HepG2 (cell line): Measurements from ENCODE around the gene ZDHHC14. TPM values are rescaled to one million over a fixed set of nuclear protein-coding genes. Genes with fewer than 3 reads are reported as not detected.

ENCODE experiments used
- HES4 ChIP-seq: sonication (generic); formaldehyde crosslinking; IDR thresholded peaks from 2 replicates; pipeline ENCODE4 v1.9.0; 2021; ENCODE audit warnings: mild to moderate bottlenecking, missing genetic modification reagents, borderline replicate concordance
- HMG20A ChIP-seq: IDR thresholded peaks from 2 replicates; pipeline ENCODE4 v1.6.1; 2016; ENCODE audit warnings: borderline replicate concordance
- HMG20B ChIP-seq: conservative IDR thresholded peaks from 2 replicates; pipeline ENCODE4 v1.6.1; 2016; ENCODE audit warnings: missing genetic modification reagents, missing compliant biosample characterization
- KAT2B ChIP-seq: fragments of 150-350 bp; IDR thresholded peaks from 2 replicates; pipeline ENCODE4 v1.6.1; 2014; ENCODE audit warnings: low read depth, low read length, borderline replicate concordance
- MNT ChIP-seq: fragments of 450-650 bp; IDR thresholded peaks from 2 replicates; pipeline ENCODE4 v1.6.1; 2016
- NCOA1 ChIP-seq: sonication (generic); formaldehyde crosslinking; IDR thresholded peaks from 2 replicates; pipeline ENCODE4 v1.9.0; 2021; ENCODE audit warnings: missing genetic modification reagents
- PREB ChIP-seq: sonication (generic); formaldehyde crosslinking; IDR thresholded peaks from 2 replicates; pipeline ENCODE4 v1.4.0; 2020; ENCODE audit warnings: missing genetic modification reagents
- RERE ChIP-seq: IDR thresholded peaks from 2 replicates; pipeline ENCODE4 v1.6.1; 2016; ENCODE audit warnings: low read depth, missing genetic modification reagents, missing compliant biosample characterization
- RXRB ChIP-seq: IDR thresholded peaks from 2 replicates; pipeline ENCODE4 v1.6.1; 2016; ENCODE audit warnings: borderline replicate concordance, missing genetic modification reagents, missing compliant biosample characterization
- SMAD3 ChIP-seq: sonication (generic); formaldehyde crosslinking; IDR thresholded peaks from 2 replicates; pipeline ENCODE4 v1.4.0; 2020; ENCODE audit warnings: missing genetic modification reagents
- SMYD3 ChIP-seq: sonication (generic); formaldehyde crosslinking; IDR thresholded peaks from 2 replicates; pipeline ENCODE4 v1.8.1; 2023; ENCODE audit warnings: mild to moderate bottlenecking, missing genetic modification reagents
- U2AF2 ChIP-seq: fragments of 200-400 bp; formaldehyde crosslinking; IDR thresholded peaks from 2 replicates; pipeline ENCODE4 v1.6.1; 2017; ENCODE audit warnings: low read depth, mild to moderate bottlenecking, low read length
- ZBTB8A ChIP-seq: sonication (generic); formaldehyde crosslinking; IDR thresholded peaks from 2 replicates; pipeline ENCODE4 v1.4.0; 2020; ENCODE audit warnings: mild to moderate bottlenecking, low read depth, missing genetic modification reagents, borderline replicate concordance
- ZNF205 ChIP-seq: IDR thresholded peaks from 2 replicates; pipeline ENCODE4 v1.6.1; 2018; ENCODE audit warnings: missing biosample characterization, missing genetic modification reagents
- ZNF274 ChIP-seq: sonication (generic); formaldehyde crosslinking; IDR thresholded peaks from 2 replicates; pipeline ENCODE4 v1.5.1; 2020; ENCODE audit warnings: mild to moderate bottlenecking, missing genetic modification reagents
- ZNF770 ChIP-seq: sonication (generic); formaldehyde crosslinking; IDR thresholded peaks from 2 replicates; pipeline ENCODE4 v1.5.0; 2020; ENCODE audit warnings: mild to moderate bottlenecking, missing genetic modification reagents
- ZNF891 ChIP-seq: sonication (generic); formaldehyde crosslinking; IDR thresholded peaks from 2 replicates; pipeline ENCODE4 v1.5.0; 2020; ENCODE audit warnings: mild to moderate bottlenecking, missing genetic modification reagents
- ZSCAN12 ChIP-seq: sonication (generic); formaldehyde crosslinking; IDR thresholded peaks from 2 replicates; pipeline ENCODE4 v1.9.0; 2021; ENCODE audit warnings: mild to moderate bottlenecking, missing genetic modification reagents
- polyA plus RNA-seq, 8 experiments: library from polyadenylated mRNA; depleted of rRNA in 3 of 8; stranded (reverse) in 7 of 8; unstranded in 1 of 8; fragments of >200 nt; fragmentation: Illumina TruSeq in 4 of 8; extraction: Trizol in 4 of 8; gene quantifications; 2 replicates each; pipeline versions ENCODE4 v1.2.1 to v1.2.3, GENCODE V29; 2011 to 2016; ENCODE audit warnings: low read depth in 4 of 8, missing spikeins in 1 of 8, mixed read lengths in 1 of 8; ENCODE audit not compliant: insufficient read depth in 1 of 8
- total RNA-seq, 5 experiments: library from RNA; depleted of rRNA; stranded (reverse); fragments of >200 nt; fragmentation: Illumina TruSeq; extraction: Trizol; gene quantifications; 2 replicates each; pipeline ENCODE4 v1.2.3, GENCODE V29; 2016; ENCODE audit warnings: low read depth in 1 of 5
- TF ChIP-seq, protein P1 (sequence below): sonication (generic); formaldehyde crosslinking; IDR thresholded peaks from 2 replicates; pipeline ENCODE4 v1.4.0; 2020; ENCODE audit warnings: missing genetic modification reagents, borderline replicate concordance

The ZDHHC14 gene
- total and polyA plus RNA-seq, 2 of the 13 experiments (the other 11 are each of a cell fraction or from before 2014, with no cell fraction given): 3.7 to 9.5 TPM

DNA sequence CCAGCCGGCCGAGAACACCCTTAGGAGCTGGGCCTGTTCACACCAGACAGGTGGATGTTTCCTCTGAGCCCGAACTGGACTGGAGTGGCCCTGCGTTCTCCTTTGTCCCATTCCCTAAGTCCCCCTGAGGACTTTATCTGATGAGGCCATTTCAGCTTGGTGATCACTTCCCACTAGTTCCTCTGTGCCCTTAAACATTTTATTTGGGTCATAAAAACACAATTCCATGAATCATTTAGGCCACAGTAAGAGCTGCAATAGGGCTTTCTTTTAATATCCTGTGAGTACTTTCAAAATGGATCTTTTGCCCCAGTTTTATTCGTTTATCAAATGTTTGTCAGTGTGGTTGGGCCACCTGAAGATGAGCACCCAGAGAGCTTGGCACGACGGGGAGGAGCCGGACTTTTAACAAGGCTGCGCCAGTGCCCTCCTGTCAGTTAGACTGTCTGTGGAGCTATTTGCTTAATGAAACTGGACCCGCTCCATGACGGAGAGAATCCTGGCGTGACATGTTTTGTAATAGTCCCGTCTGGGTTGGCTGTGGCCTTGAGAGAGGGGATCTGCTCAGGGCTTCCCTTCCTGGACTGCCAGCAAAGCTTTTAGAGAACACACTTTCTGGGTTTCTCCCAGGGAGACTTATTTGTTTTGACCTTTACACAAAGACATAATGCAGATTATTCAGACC is 53.5 kb downstream of the ZDHHC14 start (continued):
- TF ChIP-seq ZNF205 (no peak), ZNF891 (CRISPR knock-in tag) (no peak), KAT2B (no peak), ZBTB8A (no peak), HES4 (CRISPR knock-in tag) (no peak), SMAD3 (peak; percentile 79; the same call in 1 of the 2 replicates), NCOA1 (no peak), ZNF770 (no peak), RXRB (CRISPR knock-in tag) (peak; percentile 76), ZNF274 (CRISPR knock-in tag) (0 out of 2 replicates have a peak, but pooled peaks have one; percentile 40), SMYD3 (CRISPR knock-in tag) (no peak), HMG20A (CRISPR knock-in tag) (peak; percentile 72; the same call in 1 of the 2 replicates), MNT (no peak), HMG20B (CRISPR knock-in tag) (no peak), ZSCAN12 (CRISPR knock-in tag) (no peak), RERE (CRISPR knock-in tag) (no peak), U2AF2 (no peak), PREB (CRISPR knock-in tag) (no peak)
- TF ChIP-seq, protein P1, sequence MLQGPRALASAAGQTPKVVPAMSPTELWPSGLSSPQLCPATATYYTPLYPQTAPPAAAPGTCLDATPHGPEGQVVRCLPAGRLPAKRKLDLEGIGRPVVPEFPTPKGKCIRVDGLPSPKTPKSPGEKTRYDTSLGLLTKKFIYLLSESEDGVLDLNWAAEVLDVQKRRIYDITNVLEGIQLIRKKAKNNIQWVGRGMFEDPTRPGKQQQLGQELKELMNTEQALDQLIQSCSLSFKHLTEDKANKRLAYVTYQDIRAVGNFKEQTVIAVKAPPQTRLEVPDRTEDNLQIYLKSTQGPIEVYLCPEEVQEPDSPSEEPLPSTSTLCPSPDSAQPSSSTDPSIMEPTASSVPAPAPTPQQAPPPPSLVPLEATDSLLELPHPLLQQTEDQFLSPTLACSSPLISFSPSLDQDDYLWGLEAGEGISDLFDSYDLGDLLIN: no peak
